ENCODE measurements around the gene NTRK3.
A peak's percentile ranks its signal among the peaks of the same experiment; 100 is the strongest.

Gene NTRK3

DNA sequence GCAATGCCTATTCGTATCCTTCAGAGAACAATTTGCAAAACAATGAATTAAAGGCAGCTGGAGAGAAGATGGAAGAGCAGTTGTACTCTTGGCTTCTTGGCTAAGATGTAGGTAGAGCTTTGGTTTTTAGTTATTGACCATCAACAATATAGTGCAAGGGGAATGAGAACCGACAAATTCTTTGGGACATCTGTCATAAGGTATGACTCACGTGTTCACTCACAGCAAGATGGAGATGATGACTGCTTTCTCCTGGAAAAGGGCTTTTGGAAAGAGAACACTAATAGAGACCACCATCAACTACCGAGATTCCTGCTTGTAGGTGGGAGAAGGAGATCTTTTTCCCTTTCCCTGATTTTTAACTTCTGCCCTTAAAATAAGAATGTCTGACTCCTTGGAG, 234.9 kb downstream of the NTRK3 start:
- H4K91ac ChIP-seq (ENCODE audit: low read depth, low read length) = no peak overlapping the region
- no peak overlapping the region for H3K23ac ChIP-seq (ENCODE audit: low read length)
- no CpG with 5 or more reads among the region's 4 CpGs for WGBS (ENCODE audit: extremely low coverage, insufficient coverage, insufficient read length)
- H3K79me1 ChIP-seq (ENCODE audit: low read length) = no peaks in the 10 kb centered on the region
- no peak overlapping the region for H2AFZ ChIP-seq (ENCODE audit: insufficient read depth, low read length, poor library complexity)
- no peak overlapping the region for H4K12ac ChIP-seq (ENCODE audit: low read depth, low read length)
- H3K27ac ChIP-seq (ENCODE audit: low read depth, low read length) = no peak overlapping the region
- H3K79me2 ChIP-seq (ENCODE audit: control insufficient read depth, insufficient read depth, low read length, poor library complexity) = no peaks in the 10 kb centered on the region
- H3K4me2 ChIP-seq (ENCODE audit: low read length) = no peak overlapping the region
- no peak overlapping the region for H4K8ac ChIP-seq (ENCODE audit: low read depth, low read length)
- no peak overlapping the region for H3K14ac ChIP-seq (ENCODE audit: low read length)
- no peak overlapping the region for H2BK5ac ChIP-seq (ENCODE audit: low read depth, low read length, poor library complexity)
- no peaks in the 10 kb centered on the region for H3K27me3 ChIP-seq (ENCODE audit: insufficient read depth, low read length)
- H3K9me3 ChIP-seq (ENCODE audit: insufficient read depth, low read depth, low read length) = peaks cover 2% of the 10 kb centered on the region
- no peak overlapping the region for H3K4me3 ChIP-seq (ENCODE audit: low read depth, low read length)
- H2AK5ac ChIP-seq (ENCODE audit: low read length) = no peak overlapping the region
- DNase-seq = peak in 1 of 2 donors; percentile 57
- no peak overlapping the region for H3K4ac ChIP-seq (ENCODE audit: low read depth, low read length)
- no peaks in the 10 kb centered on the region for H3K36me3 ChIP-seq (ENCODE audit: control insufficient read depth in 1 of 2, insufficient read depth in 2 of 2, low read length in 2 of 2)
- no peak overlapping the region for H2BK12ac ChIP-seq (ENCODE audit: low read length)
- H2BK120ac ChIP-seq (ENCODE audit: insufficient read depth, low read length, poor library complexity) = no peak overlapping the region
- H3K18ac ChIP-seq (ENCODE audit: low read length) = no peak overlapping the region
- H3K9ac ChIP-seq (ENCODE audit: low read length) = no peak overlapping the region
- peaks cover 0 to 2% of the 10 kb centered on the region in 2 experiments for H3K4me1 ChIP-seq (ENCODE audit: control insufficient read depth in 1 of 2, insufficient read depth in 2 of 2, low read length in 2 of 2)

DNA sequence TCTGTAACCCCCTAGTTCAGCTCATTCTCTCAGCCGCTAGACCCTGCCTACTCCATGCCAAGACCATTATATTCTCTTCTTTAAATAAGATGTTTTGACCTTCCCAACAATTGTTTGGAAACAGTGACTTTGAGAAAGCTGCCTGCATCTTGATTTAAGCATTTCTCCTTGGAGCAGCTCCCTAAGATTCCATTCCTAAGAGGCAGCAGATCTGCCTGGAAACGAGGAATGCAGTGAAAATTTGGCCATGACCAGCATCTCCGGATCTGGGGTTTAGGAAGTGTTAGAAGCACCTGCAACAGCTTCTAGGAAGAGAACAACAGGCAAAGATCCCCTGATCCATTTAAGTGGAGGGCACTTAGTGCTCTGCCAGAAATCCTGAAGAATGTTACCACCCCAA, 235.7 kb downstream of the NTRK3 start:
- WGBS (ENCODE audit: extremely low coverage, insufficient coverage, insufficient read length) = no CpG with 5 or more reads among the region's 3 CpGs
- H3K9me3 ChIP-seq (ENCODE audit: insufficient read depth, low read depth, low read length) = peaks cover 2% of the 10 kb centered on the region

DNA sequence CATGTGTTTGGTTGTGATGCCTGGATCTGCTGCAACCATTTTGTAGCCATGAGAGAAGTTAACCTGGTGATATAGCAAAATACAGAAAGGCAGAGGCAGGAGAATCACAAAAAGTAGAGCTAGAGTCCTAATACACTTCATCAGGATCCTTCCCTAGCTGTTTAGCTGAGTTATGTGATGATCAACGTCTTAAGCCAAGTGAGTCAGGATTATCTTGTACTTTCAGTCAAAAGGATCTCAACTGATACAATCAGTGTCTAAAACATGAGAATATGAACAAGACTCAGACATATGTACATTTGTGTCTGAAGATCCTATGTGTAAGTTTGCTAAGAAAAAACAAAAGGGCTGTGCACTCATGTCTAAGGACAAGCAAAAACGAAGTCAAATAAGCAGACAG, 236.9 kb downstream of the NTRK3 start:
- H2AK5ac ChIP-seq (ENCODE audit: low read length) = no peak overlapping the region
- H3K79me2 ChIP-seq (ENCODE audit: control insufficient read depth, insufficient read depth, low read length, poor library complexity) = no peaks in the 10 kb centered on the region
- no peak overlapping the region for H4K8ac ChIP-seq (ENCODE audit: low read depth, low read length)
- H3K14ac ChIP-seq (ENCODE audit: low read length) = no peak overlapping the region
- H3K4me2 ChIP-seq (ENCODE audit: low read length) = no peak overlapping the region
- no peak overlapping the region for H2AFZ ChIP-seq (ENCODE audit: insufficient read depth, low read length, poor library complexity)
- H3K79me1 ChIP-seq (ENCODE audit: low read length) = no peaks in the 10 kb centered on the region
- H3K4me3 ChIP-seq (ENCODE audit: low read depth, low read length) = no peak overlapping the region
- H2BK5ac ChIP-seq (ENCODE audit: low read depth, low read length, poor library complexity) = no peak overlapping the region
- peak; percentile 31 to 79 for DNase-seq
- H4K91ac ChIP-seq (ENCODE audit: low read depth, low read length) = no peak overlapping the region
- WGBS (ENCODE audit: extremely low coverage, insufficient coverage, insufficient read length) = no CpG with 5 or more reads among the region's 2 CpGs
- H3K23ac ChIP-seq (ENCODE audit: low read length) = no peak overlapping the region
- H3K27me3 ChIP-seq (ENCODE audit: insufficient read depth, low read length) = no peaks in the 10 kb centered on the region
- H4K12ac ChIP-seq (ENCODE audit: low read depth, low read length) = no peak overlapping the region
- H3K9ac ChIP-seq (ENCODE audit: low read length) = no peak overlapping the region
- H2BK120ac ChIP-seq (ENCODE audit: insufficient read depth, low read length, poor library complexity) = no peak overlapping the region
- peaks cover 2% of the 10 kb centered on the region for H3K9me3 ChIP-seq (ENCODE audit: insufficient read depth, low read depth, low read length)
- no peak overlapping the region for H3K18ac ChIP-seq (ENCODE audit: low read length)
- H3K27ac ChIP-seq (ENCODE audit: low read depth, low read length) = no peak overlapping the region
- H3K4me1 ChIP-seq (ENCODE audit: control insufficient read depth in 1 of 2, insufficient read depth in 2 of 2, low read length in 2 of 2) = peaks cover 0 to 2% of the 10 kb centered on the region in 2 experiments
- no peak overlapping the region for H3K4ac ChIP-seq (ENCODE audit: low read depth, low read length)
- H3K36me3 ChIP-seq (ENCODE audit: control insufficient read depth in 1 of 2, insufficient read depth in 2 of 2, low read length in 2 of 2) = no peaks in the 10 kb centered on the region
- H2BK12ac ChIP-seq (ENCODE audit: low read length) = no peak overlapping the region

More for the DNA sequence above, 235.7 kb downstream of the NTRK3 start:
- H4K91ac ChIP-seq (ENCODE audit: low read depth, low read length) = no peak overlapping the region
- no peak overlapping the region for H2AK5ac ChIP-seq (ENCODE audit: low read length)
- no peak overlapping the region for H2BK12ac ChIP-seq (ENCODE audit: low read length)
- H3K79me1 ChIP-seq (ENCODE audit: low read length) = no peaks in the 10 kb centered on the region
- H3K4ac ChIP-seq (ENCODE audit: low read depth, low read length) = no peak overlapping the region
- H3K36me3 ChIP-seq (ENCODE audit: control insufficient read depth in 1 of 2, insufficient read depth in 2 of 2, low read length in 2 of 2) = no peaks in the 10 kb centered on the region
- peak in 1 of 2 donors; percentile 50 for DNase-seq
- H3K18ac ChIP-seq (ENCODE audit: low read length) = no peak overlapping the region
- H3K4me1 ChIP-seq (ENCODE audit: control insufficient read depth in 1 of 2, insufficient read depth in 2 of 2, low read length in 2 of 2) = peaks cover 0 to 2% of the 10 kb centered on the region in 2 experiments
- H2BK5ac ChIP-seq (ENCODE audit: low read depth, low read length, poor library complexity) = no peak overlapping the region
- H3K23ac ChIP-seq (ENCODE audit: low read length) = no peak overlapping the region
- H3K9ac ChIP-seq (ENCODE audit: low read length) = no peak overlapping the region
- no peak overlapping the region for H3K4me2 ChIP-seq (ENCODE audit: low read length)
- H2BK120ac ChIP-seq (ENCODE audit: insufficient read depth, low read length, poor library complexity) = no peak overlapping the region
- H4K8ac ChIP-seq (ENCODE audit: low read depth, low read length) = no peak overlapping the region
- no peaks in the 10 kb centered on the region for H3K27me3 ChIP-seq (ENCODE audit: insufficient read depth, low read length)
- H3K4me3 ChIP-seq (ENCODE audit: low read depth, low read length) = no peak overlapping the region
- H3K27ac ChIP-seq (ENCODE audit: low read depth, low read length) = no peak overlapping the region
- no peak overlapping the region for H3K14ac ChIP-seq (ENCODE audit: low read length)
- no peak overlapping the region for H2AFZ ChIP-seq (ENCODE audit: insufficient read depth, low read length, poor library complexity)
- H4K12ac ChIP-seq (ENCODE audit: low read depth, low read length) = no peak overlapping the region
- no peaks in the 10 kb centered on the region for H3K79me2 ChIP-seq (ENCODE audit: control insufficient read depth, insufficient read depth, low read length, poor library complexity)

DNA sequence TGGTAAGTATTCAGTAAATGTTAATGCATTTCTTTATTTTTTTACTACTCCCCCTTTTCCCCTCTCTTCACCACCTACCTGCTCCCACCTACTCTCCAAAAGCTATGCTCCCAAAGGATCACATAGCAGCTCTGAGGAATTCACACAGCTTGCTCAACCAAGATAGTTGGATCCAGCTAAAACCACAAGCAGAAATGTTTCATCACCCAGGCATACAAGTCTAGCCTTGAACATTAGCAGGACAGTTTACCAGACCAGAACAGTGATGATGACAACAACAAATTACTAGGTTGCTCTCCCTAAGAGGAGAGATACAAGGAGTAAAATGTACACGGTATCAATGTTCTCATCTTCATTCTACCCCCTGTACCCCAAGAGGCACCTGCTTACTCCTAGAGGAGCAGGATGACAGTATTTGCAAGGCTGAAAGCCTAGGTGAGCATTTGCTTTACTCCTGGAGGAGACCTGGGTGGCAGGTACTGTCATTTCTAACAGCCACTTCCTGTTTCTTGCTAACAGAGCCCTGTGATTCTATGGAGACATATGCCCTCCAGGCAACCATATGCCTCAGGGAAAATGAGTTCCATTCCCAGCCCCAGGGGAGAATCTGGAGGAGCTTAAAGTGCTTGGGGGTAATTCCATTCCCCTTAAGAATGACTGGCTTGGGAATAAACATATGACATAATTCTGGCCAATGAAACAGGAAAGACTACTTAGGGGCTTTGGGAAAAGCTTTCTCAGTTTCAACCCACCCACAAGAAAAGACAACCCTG, 237.5 kb downstream of the NTRK3 start:
- no peak overlapping the region for H3K9ac ChIP-seq (ENCODE audit: low read length)
- H3K14ac ChIP-seq (ENCODE audit: low read length) = no peak overlapping the region
- no peak overlapping the region for H3K4me2 ChIP-seq (ENCODE audit: low read length)
- H3K79me1 ChIP-seq (ENCODE audit: low read length) = no peaks in the 10 kb centered on the region
- no peak overlapping the region for H2BK120ac ChIP-seq (ENCODE audit: insufficient read depth, low read length, poor library complexity)
- no peak overlapping the region for H4K91ac ChIP-seq (ENCODE audit: low read depth, low read length)
- no peaks in the 10 kb centered on the region for H3K27me3 ChIP-seq (ENCODE audit: insufficient read depth, low read length)
- no peak overlapping the region for H4K8ac ChIP-seq (ENCODE audit: low read depth, low read length)
- H3K27ac ChIP-seq (ENCODE audit: low read depth, low read length) = peak overlapping the region; percentile 27
- H2BK12ac ChIP-seq (ENCODE audit: low read length) = no peak overlapping the region
- H3K4me1 ChIP-seq (ENCODE audit: control insufficient read depth in 1 of 2, insufficient read depth in 2 of 2, low read length in 2 of 2) = peaks cover 0 to 2% of the 10 kb centered on the region in 2 experiments
- H2BK5ac ChIP-seq (ENCODE audit: low read depth, low read length, poor library complexity) = no peak overlapping the region
- no CpG with 5 or more reads among the region's 1 CpG for WGBS (ENCODE audit: extremely low coverage, insufficient coverage, insufficient read length)
- H3K4me3 ChIP-seq (ENCODE audit: low read depth, low read length) = no peak overlapping the region
- DNase-seq = peak; percentile 97 to 100
- H3K4ac ChIP-seq (ENCODE audit: low read depth, low read length) = no peak overlapping the region
- peaks cover 2% of the 10 kb centered on the region for H3K9me3 ChIP-seq (ENCODE audit: insufficient read depth, low read depth, low read length)
- H4K12ac ChIP-seq (ENCODE audit: low read depth, low read length) = no peak overlapping the region
- no peak overlapping the region for H3K18ac ChIP-seq (ENCODE audit: low read length)
- no peaks in the 10 kb centered on the region for H3K79me2 ChIP-seq (ENCODE audit: control insufficient read depth, insufficient read depth, low read length, poor library complexity)
- H3K23ac ChIP-seq (ENCODE audit: low read length) = no peak overlapping the region
- H3K36me3 ChIP-seq (ENCODE audit: control insufficient read depth in 1 of 2, insufficient read depth in 2 of 2, low read length in 2 of 2) = no peaks in the 10 kb centered on the region
- no peak overlapping the region for H2AFZ ChIP-seq (ENCODE audit: insufficient read depth, low read length, poor library complexity)
- H2AK5ac ChIP-seq (ENCODE audit: low read length) = no peak overlapping the region

Data from trophoblast cell (in vitro differentiated cells and primary cell).